Measurements from ENCODE around the gene SKA1. TPM values are rescaled to one million over a fixed set of nuclear protein-coding genes. Genes with fewer than 3 reads are reported as not detected.
A peak's percentile ranks its signal among the peaks of the same experiment; 100 is the strongest.

The SKA1 gene
- total and polyA plus RNA-seq, 10 donors = 0.48 to 4.2 (median 1.7) TPM

- TF ChIP-seq POLR2AphosphoS5 (IDR thresholded peaks at IDR 0.05) = no peak
- TF ChIP-seq POLR2A (IDR thresholded peaks at IDR 0.05) = no peak
- TF ChIP-seq, protein P1, sequence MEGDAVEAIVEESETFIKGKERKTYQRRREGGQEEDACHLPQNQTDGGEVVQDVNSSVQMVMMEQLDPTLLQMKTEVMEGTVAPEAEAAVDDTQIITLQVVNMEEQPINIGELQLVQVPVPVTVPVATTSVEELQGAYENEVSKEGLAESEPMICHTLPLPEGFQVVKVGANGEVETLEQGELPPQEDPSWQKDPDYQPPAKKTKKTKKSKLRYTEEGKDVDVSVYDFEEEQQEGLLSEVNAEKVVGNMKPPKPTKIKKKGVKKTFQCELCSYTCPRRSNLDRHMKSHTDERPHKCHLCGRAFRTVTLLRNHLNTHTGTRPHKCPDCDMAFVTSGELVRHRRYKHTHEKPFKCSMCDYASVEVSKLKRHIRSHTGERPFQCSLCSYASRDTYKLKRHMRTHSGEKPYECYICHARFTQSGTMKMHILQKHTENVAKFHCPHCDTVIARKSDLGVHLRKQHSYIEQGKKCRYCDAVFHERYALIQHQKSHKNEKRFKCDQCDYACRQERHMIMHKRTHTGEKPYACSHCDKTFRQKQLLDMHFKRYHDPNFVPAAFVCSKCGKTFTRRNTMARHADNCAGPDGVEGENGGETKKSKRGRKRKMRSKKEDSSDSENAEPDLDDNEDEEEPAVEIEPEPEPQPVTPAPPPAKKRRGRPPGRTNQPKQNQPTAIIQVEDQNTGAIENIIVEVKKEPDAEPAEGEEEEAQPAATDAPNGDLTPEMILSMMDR (IDR thresholded peaks at IDR 0.05 in 8 of 11, conservative IDR thresholded peaks at IDR 0.05 in 3 of 11) = no peak
- intact Hi-C loops (cut with DNase I; ENCODE audit: low total_unique reads) = loop anchor here (10.0 kb wide), 1 partner anchor 85 kb away; the partner anchor contains the start of genes CXXC1 and MBD1
Observed at GRCh38 chr18:50369672-50370071, 5.2 kb upstream of the SKA1 start.

DNA sequence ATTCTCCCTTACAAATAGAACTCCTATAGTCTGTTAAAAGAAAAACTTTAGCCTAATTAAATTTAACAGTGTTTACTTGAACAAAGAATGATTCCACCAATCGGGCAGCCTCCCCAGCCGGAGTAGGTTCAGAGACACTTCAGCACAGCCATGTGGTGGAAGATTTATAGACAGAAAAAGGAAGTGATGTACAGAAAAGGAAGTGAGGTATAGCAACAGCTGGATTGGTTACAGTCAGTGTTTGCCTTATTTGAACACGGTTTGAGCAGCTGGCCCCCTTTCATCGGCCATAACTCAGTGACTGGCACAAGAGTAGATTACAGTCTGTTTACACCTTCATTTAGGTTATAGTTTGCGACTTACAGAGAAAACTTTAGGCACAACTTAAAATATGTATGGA is 2.1 kb upstream of the SKA1 start:
- H3K36me3 ChIP-seq = no peaks in the 10 kb centered on the region
- H3K27ac ChIP-seq = no peak overlapping the region
- no peak overlapping the region for H3K4me3 ChIP-seq
- no peak for TF ChIP-seq POLR2AphosphoS5 (IDR thresholded peaks at IDR 0.05)
- no peak for TF ChIP-seq POLR2A (IDR thresholded peaks at IDR 0.05)
- peaks cover 7 to 27% (median 22%) of the 10 kb centered on the region in 8 donors for H3K9me3 ChIP-seq
- whole genome bisulfite sequencing, 5 donors = 80 to 85% (median 84%) methylated on average over 5 of the region's 5 CpGs
- peaks cover 0 to 10% (median 0%) of the 10 kb centered on the region in 7 donors for H3K27me3 ChIP-seq (replicated peaks in 1 of 7)
- no peak for DNase-seq
- H3K4me1 ChIP-seq = peaks cover 3 to 20% (median 11%) of the 10 kb centered on the region in 6 donors
- intact Hi-C loops (cut with DNase I; ENCODE audit: low total_unique reads) = loop anchor here (10.0 kb wide), 1 partner anchor 88 kb away; the partner anchor contains the start of genes CXXC1 and MBD1

More at GRCh38 chr18:50369672-50370071, 5.2 kb upstream of the SKA1 start:
- no peak overlapping the region for H3K27ac ChIP-seq
- H3K4me1 ChIP-seq = peaks cover 0 to 7% (median 3%) of the 10 kb centered on the region in 6 donors
- DNase-seq = no peak
- no peaks in the 10 kb centered on the region for H3K36me3 ChIP-seq
- no peak overlapping the region for H3K4me3 ChIP-seq
- H3K27me3 ChIP-seq (replicated peaks in 1 of 7) = peaks cover 0 to 10% (median 0%) of the 10 kb centered on the region in 7 donors
- peaks cover 7 to 27% (median 22%) of the 10 kb centered on the region in 8 donors for H3K9me3 ChIP-seq

DNA sequence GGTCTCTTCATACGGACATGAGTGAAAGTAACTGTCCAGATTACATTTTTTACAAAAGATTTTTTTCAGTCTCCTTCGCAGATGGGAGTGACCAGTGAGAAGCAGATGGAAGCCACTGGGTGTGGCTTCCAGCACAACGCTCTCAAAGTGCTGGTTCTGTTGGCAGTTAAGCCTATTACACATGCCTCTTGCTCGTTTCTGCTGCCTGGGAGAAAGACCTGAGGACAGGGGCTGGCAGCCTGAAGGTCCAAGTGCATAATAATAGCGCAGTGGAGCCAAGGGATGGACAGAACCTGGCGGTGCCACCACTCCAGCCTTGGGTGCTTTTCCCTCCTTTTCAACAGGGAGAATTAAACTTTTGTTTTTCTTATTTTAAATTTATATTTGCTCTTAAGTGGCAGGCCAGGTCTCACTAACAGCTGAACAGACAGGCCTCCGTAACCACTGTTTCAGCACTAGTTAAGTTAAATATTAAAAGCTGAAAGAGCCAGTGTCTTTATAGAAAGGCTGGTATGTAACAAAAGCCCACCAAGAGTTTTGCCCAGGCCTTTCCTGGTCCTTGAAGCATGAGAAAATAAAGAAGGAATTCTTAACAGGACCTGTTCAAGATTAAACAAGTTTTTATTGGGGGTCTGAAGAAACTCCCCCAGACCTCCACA is 1.2 kb upstream of the SKA1 start:
- H3K9me3 ChIP-seq = peaks cover 7 to 26% (median 21%) of the 10 kb centered on the region in 8 donors
- H3K4me3 ChIP-seq = no peak overlapping the region
- H3K36me3 ChIP-seq = no peaks in the 10 kb centered on the region
- WGBS, 5 donors = 89 to 95% (median 93%) methylated on average over 7 of the region's 7 CpGs
- intact Hi-C loops (cut with DNase I; ENCODE audit: low total_unique reads) = loop anchor here (10.0 kb wide), 1 partner anchor 89 kb away; the partner anchor contains the start of genes CXXC1 and MBD1
- peak overlapping the region in 1 of 8 donors; percentile 87 for H3K27ac ChIP-seq
- peaks cover 3 to 20% (median 11%) of the 10 kb centered on the region in 6 donors for H3K4me1 ChIP-seq
- TF ChIP-seq POLR2A (IDR thresholded peaks at IDR 0.05) (no peak), POLR2AphosphoS5 (IDR thresholded peaks at IDR 0.05) (no peak)
- TF ChIP-seq, protein P1 (IDR thresholded peaks at IDR 0.05 in 8 of 11, conservative IDR thresholded peaks at IDR 0.05 in 3 of 11) = no peak
- DNase-seq = no peak
- H3K27me3 ChIP-seq (replicated peaks in 1 of 7) = peaks cover 0 to 10% (median 0%) of the 10 kb centered on the region in 7 donors

DNA sequence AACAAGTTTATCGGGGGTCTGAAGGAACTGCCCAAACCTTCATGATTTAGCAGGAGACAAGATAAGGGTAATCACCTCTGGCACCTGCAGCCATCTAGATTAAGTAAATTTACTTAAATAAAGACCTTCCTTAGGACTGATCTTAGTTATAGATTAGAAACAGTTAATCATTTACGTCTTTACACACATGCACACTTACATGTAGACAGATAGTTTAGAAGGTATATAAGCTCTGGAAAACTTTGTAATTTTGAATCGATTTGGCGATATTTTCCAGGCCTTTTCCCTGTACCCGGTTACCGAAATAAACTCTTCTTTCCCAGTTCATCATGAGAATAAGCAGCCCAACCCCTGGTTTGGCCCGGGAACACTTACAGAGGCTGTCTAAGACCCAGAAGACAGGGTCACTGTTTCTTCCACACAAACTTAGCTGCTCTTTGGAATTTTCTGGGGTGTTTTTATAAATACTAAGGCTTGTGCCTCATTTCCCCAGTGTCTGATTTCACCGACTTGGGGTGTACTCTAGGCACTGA is 560 bp upstream of the SKA1 start:
- no peak for DNase-seq
- Histone ChIP-seq H3K4me3 (peak overlapping the region in 7 of 8 donors; percentile 38 to 69 (median 57)), H3K36me3 (no peaks in the 10 kb centered on the region), H3K27ac (peak overlapping the region in 7 of 8 donors; percentile 55 to 87 (median 78)), H3K27me3 (replicated peaks in 1 of 7) (peaks cover 0 to 10% (median 0%) of the 10 kb centered on the region in 7 donors), H3K4me1 (peaks cover 3 to 20% (median 11%) of the 10 kb centered on the region in 6 donors), H3K9me3 (peaks cover 5 to 20% (median 17%) of the 10 kb centered on the region in 8 donors)
- 79 to 82% (median 81%) methylated on average over 8 of the region's 8 CpGs for WGBS, 5 donors
- intact Hi-C loops (cut with DNase I; ENCODE audit: low total_unique reads) = loop anchor here (10.0 kb wide), 1 partner anchor 89 kb away; the partner anchor contains the start of genes CXXC1 and MBD1
- TF ChIP-seq POLR2AphosphoS5 (IDR thresholded peaks at IDR 0.05) = no peak
- no peak for TF ChIP-seq POLR2A (IDR thresholded peaks at IDR 0.05)
- TF ChIP-seq, protein P1 (IDR thresholded peaks at IDR 0.05 in 8 of 11, conservative IDR thresholded peaks at IDR 0.05 in 3 of 11) = no peak

All from spleen (tissue), 11 donors.